ENCODE measurements around the gene SULF2. TPM values are rescaled to one million over a fixed set of nuclear protein-coding genes. Genes with fewer than 3 reads are reported as not detected.

SULF2 gene
- total and polyA plus RNA-seq, 2 of the 13 experiments (the other 11 are each of a cell fraction or from before 2014, with no cell fraction given), result 7.2 to 50.9 TPM

- no peak for FAIRE-seq
- CTCF ChIA-PET (ENCODE audit: low intra/inter-chr PET ratio, low total read pairs), result no interaction called here
- no peak for TF ChIP-seq ZNF350 (CRISPR knock-in tag; IDR thresholded peaks at IDR 0.05; ENCODE audit: borderline replicate concordance, low read depth)
- no peak for TF ChIP-seq ZSCAN25 (CRISPR knock-in tag; IDR thresholded peaks at IDR 0.05)
- TF ChIP-seq PATZ1 (CRISPR knock-in tag; IDR thresholded peaks at IDR 0.05), result no peak
- TF ChIP-seq ZNF44 (CRISPR knock-in tag; IDR thresholded peaks at IDR 0.05), result no peak
- no peak for TF ChIP-seq KLF6 (CRISPR knock-in tag; IDR thresholded peaks at IDR 0.05)
- TF ChIP-seq ZBTB46 (CRISPR knock-in tag; IDR thresholded peaks at IDR 0.05; ENCODE audit: borderline replicate concordance), result no peak
- no peak for TF ChIP-seq ZBTB40 (IDR thresholded peaks at IDR 0.05)
- no peak for TF ChIP-seq ZBTB40 (CRISPR knock-in tag; IDR thresholded peaks at IDR 0.05)
- no peak for TF ChIP-seq SNAPC5 (CRISPR knock-in tag; IDR thresholded peaks at IDR 0.05; ENCODE audit: borderline replicate concordance)
- TF ChIP-seq ZNF282 (IDR thresholded peaks at IDR 0.05; ENCODE audit: partially characterized antibody), result no peak
Observed at GRCh38 chr20:47802975-47803374, 17.7 kb upstream of the SULF2 start.

More at GRCh38 chr20:47802975-47803374, 17.7 kb upstream of the SULF2 start:
- POLR2A ChIA-PET, result no interaction called here
- no peaks in the 10 kb centered on the region for H3K36me3 ChIP-seq (replicated peaks in 1 of 2; ENCODE audit: control insufficient read depth in 1 of 2, insufficient read depth in 2 of 2, low read length in 2 of 2)
- H2AFZ ChIP-seq (ENCODE audit: low read length), result no peak overlapping the region
- WGBS (ENCODE audit: low lambda C conversion rate), result 47% methylated on average over 3 of the region's 3 CpGs
- intact Hi-C loops (cut with micrococcal nuclease; ENCODE audit: unreplicated experiment) (no loop called here), in situ Hi-C loops (cut with HindIII; ENCODE audit: extremely low pct_ligation_motif_present, low pct_unique_long_range_greater_than_20kb) (no loop called here)
- BruUV-seq (replicated peaks), result no TSS peak
- H3K4me1 ChIP-seq (ENCODE audit: insufficient read depth, low read length), result no peaks in the 10 kb centered on the region
- no peaks in the 10 kb centered on the region for H3K9me3 ChIP-seq (ENCODE audit: low read length)
- DNase-seq (ENCODE audit: low spot score), result no peak
- peaks cover 13 to 55% of the 10 kb centered on the region in 2 experiments for H3K27me3 ChIP-seq (ENCODE audit: control insufficient read depth in 1 of 2, insufficient read depth in 2 of 2, low read length in 2 of 2)
- no peak for ATAC-seq
- no peaks in the 10 kb centered on the region for H3K79me2 ChIP-seq (ENCODE audit: insufficient read depth, low read length)
- no peak overlapping the region for H3K4me3 ChIP-seq (replicated peaks in 1 of 3; ENCODE audit: insufficient read depth in 1 of 3, low read depth in 2 of 3, low read length in 3 of 3)
- H3K9ac ChIP-seq (ENCODE audit: insufficient read depth, low read depth, low read length), result no peak overlapping the region
- H4K20me1 ChIP-seq (ENCODE audit: insufficient read depth, low read length), result no peaks in the 10 kb centered on the region
- H3K4me2 ChIP-seq (ENCODE audit: low read depth, low read length), result no peak overlapping the region
- no peak overlapping the region for H3K27ac ChIP-seq (ENCODE audit: extremely low read length, insufficient read depth, low read length)

Data from HepG2 (cell line).